Suppressor macrophage treated with lipopolysaccharide for 4 hours (primary cell): ENCODE results near the gene RAB11A.

Experiments used
- DNase-seq: peaks from one replicate; pipeline ENCODE4 v3.0.0-alpha.2; 2020

Gene RAB11A

GRCh38 chr15:65887565-65887964 is 18.3 kb downstream of the RAB11A start:
- DNase-seq: no peak

- DNase-seq: peak; percentile 83
Observed at GRCh38 chr15:65888981-65889380, 19.7 kb downstream of the RAB11A start.

GRCh38 chr15:65893060-65893459 is 23.8 kb downstream of the RAB11A start:
- no peak for DNase-seq

GRCh38 chr15:65896236-65896635 is 26.9 kb downstream of the RAB11A start:
- peak; percentile 55 for DNase-seq

GRCh38 chr15:65900488-65900887 is 31.2 kb downstream of the RAB11A start:
- no peak for DNase-seq

GRCh38 chr15:65901336-65901735 is 32.0 kb downstream of the RAB11A start:
- no peak for DNase-seq

- no peak for DNase-seq
Observed at GRCh38 chr15:65901836-65902235, 32.5 kb downstream of the RAB11A start.

- DNase-seq: peak; percentile 91
Observed at GRCh38 chr15:65902373-65902772, 33.1 kb downstream of the RAB11A start.

GRCh38 chr15:65903296-65904073 is 34.2 kb downstream of the RAB11A start:
- DNase-seq: no peak

GRCh38 chr15:65904301-65904700 is 35.0 kb downstream of the RAB11A start:
- no peak for DNase-seq

- DNase-seq: no peak
Observed at GRCh38 chr15:65906396-65906795, 37.1 kb downstream of the RAB11A start.

- DNase-seq: no peak
Observed at GRCh38 chr15:65907661-65908060, 38.4 kb downstream of the RAB11A start.

GRCh38 chr15:65908876-65909275 is 39.6 kb downstream of the RAB11A start:
- DNase-seq: no peak

GRCh38 chr15:65909831-65910230 is 40.5 kb downstream of the RAB11A start:
- no peak for DNase-seq

GRCh38 chr15:65910341-65910740 is 41.0 kb downstream of the RAB11A start:
- no peak for DNase-seq

GRCh38 chr15:65912235-65912634 is 42.9 kb downstream of the RAB11A start:
- no peak for DNase-seq

GRCh38 chr15:65913631-65914199 is 44.4 kb downstream of the RAB11A start:
- DNase-seq: no peak

GRCh38 chr15:65914386-65914785 is 45.1 kb downstream of the RAB11A start:
- no peak for DNase-seq

GRCh38 chr15:65914981-65915925 is 46.0 kb downstream of the RAB11A start:
- no peak for DNase-seq

GRCh38 chr15:65916041-65916663 is 46.9 kb downstream of the RAB11A start:
- DNase-seq: no peak

GRCh38 chr15:65916664-65917406 is 47.5 kb downstream of the RAB11A start:
- peak; percentile 34 for DNase-seq

GRCh38 chr15:65917407-65917756 is 48.1 kb downstream of the RAB11A start:
- DNase-seq: no peak
